ENCODE data around the gene SLCO2A1. TPM values are rescaled to one million over a fixed set of nuclear protein-coding genes. Genes with fewer than 3 reads are reported as not detected.

The SLCO2A1 gene
- total and polyA plus RNA-seq, 4 donors = 1.8 to 13.2 (median 8.1) TPM

Other genes starting within 250 kb of the SLCO2A1 start
- gene SRPRB, start 224.1 kb downstream of the SLCO2A1 start, total RNA-seq = 10 to 100 TPM; 56.1 to 70.7 TPM
- 10 to 100 TPM; 69.6 to 74.6 TPM for gene SRPRB, start 224.1 kb downstream of the SLCO2A1 start, polyA plus RNA-seq (ENCODE audit: insufficient read length in 2 of 2)
- gene RAB6B, start 134.0 kb downstream of the SLCO2A1 start, total RNA-seq = 100 to 1,000 TPM in 1 of 2 donors, 10 to 100 TPM in 1; 38.3 to 169 TPM
- gene RAB6B, start 134.0 kb downstream of the SLCO2A1 start, polyA plus RNA-seq (ENCODE audit: insufficient read length in 2 of 2) = 100 to 1,000 TPM; 213 to 226 TPM
- gene RYK, start 220.9 kb upstream of the SLCO2A1 start, total RNA-seq = 10 to 100 TPM; 87.9 to 92.2 TPM
- 10 to 100 TPM; 39.6 to 44.6 TPM for gene RYK, start 220.9 kb upstream of the SLCO2A1 start, polyA plus RNA-seq (ENCODE audit: insufficient read length in 2 of 2)